CD14-positive monocyte (primary cell): ENCODE data around the gene EIF4E1B. TPM values are rescaled to one million over a fixed set of nuclear protein-coding genes. Genes with fewer than 3 reads are reported as not detected.

ENCODE experiments used
- DNase-seq, 3 donors: peaks; one replicate each; pipeline ENCODE4 v3.0.0-alpha.2; 2011 to 2022
- H2AFZ ChIP-seq: 2 replicates; pipeline ENCODE4 v1.6.0; 2012; ENCODE audit warnings: mild to moderate bottlenecking, low read depth, low read length, inconsistent platforms; ENCODE audit not compliant: insufficient read depth, poor library complexity, severe bottlenecking
- H3K27ac ChIP-seq, 2 donors: 1 replicate in 1 of 2; 2 replicates in 1 of 2; pipeline ENCODE4 v1.5.1; 2012 to 2013; ENCODE audit warnings: low read length in 2 of 2, control low read depth in 1 of 2, inconsistent platforms in 1 of 2, low read depth in 1 of 2, mild to moderate bottlenecking in 1 of 2
- H3K27me3 ChIP-seq, 2 donors: one replicate each; pipeline versions ENCODE4 v1.6.0 to v1.6.1; 2011 to 2013; ENCODE audit warnings: low read length in 2 of 2; ENCODE audit not compliant: control insufficient read depth in 2 of 2, insufficient read depth in 2 of 2
- H3K36me3 ChIP-seq, 2 donors: replicated peaks in 1 of 2; 1 replicate in 1 of 2; 2 replicates in 1 of 2; pipeline versions ENCODE4 v1.5.1 to v1.6.1; 2012 to 2013; ENCODE audit warnings: low read length in 2 of 2, control low read depth in 1 of 2, inconsistent platforms in 1 of 2, mild to moderate bottlenecking in 1 of 2; ENCODE audit not compliant: insufficient read depth in 2 of 2, control insufficient read depth in 1 of 2
- H3K4me1 ChIP-seq, 2 donors: 1 replicate in 1 of 2; 2 replicates in 1 of 2; pipeline versions ENCODE4 v1.5.1 to v1.6.1; 2012 to 2013; ENCODE audit warnings: low read length in 2 of 2, control low read depth in 1 of 2, inconsistent platforms in 1 of 2, mild to moderate bottlenecking in 1 of 2, moderate library complexity in 1 of 2; ENCODE audit not compliant: insufficient read depth in 2 of 2, control insufficient read depth in 1 of 2
- H3K4me2 ChIP-seq: replicated peaks from 2 replicates; pipeline ENCODE3; 2012; ENCODE audit warnings: low read length, moderate library complexity, mild to moderate bottlenecking; ENCODE audit not compliant: poor library complexity, severe bottlenecking; ENCODE audit errors: extremely low read depth
- H3K4me3 ChIP-seq, 3 experiments: fragments of 200-600 bp in 1 of 3; sonication (generic) in 1 of 3; replicated peaks in 1 of 3; 1 replicate in 2 of 3; 2 replicates in 1 of 3; pipeline ENCODE4 v1.5.1; 2011 to 2013; ENCODE audit warnings: low read length in 3 of 3, mild to moderate bottlenecking in 3 of 3, control low read depth in 2 of 3, low read depth in 2 of 3, inconsistent platforms in 1 of 3, moderate library complexity in 1 of 3
- H3K79me2 ChIP-seq: 2 replicates; pipeline ENCODE4 v1.6.0; 2012; ENCODE audit warnings: mild to moderate bottlenecking, control low read depth, inconsistent platforms, low read length, moderate library complexity; ENCODE audit not compliant: insufficient read depth
- H3K9ac ChIP-seq: 2 replicates; pipeline ENCODE4 v1.6.0; 2017; ENCODE audit warnings: low read length, mild to moderate bottlenecking; ENCODE audit not compliant: insufficient read depth, poor library complexity, severe bottlenecking
- H3K9me3 ChIP-seq, 2 donors: replicated peaks in 1 of 2; 1 replicate in 1 of 2; 2 replicates in 1 of 2; pipeline versions ENCODE4 v1.5.1 to v1.6.1; 2012 to 2013; ENCODE audit warnings: low read length in 2 of 2, control low read depth in 1 of 2; ENCODE audit not compliant: control insufficient read depth in 1 of 2, insufficient read depth in 1 of 2
- H4K20me1 ChIP-seq: 2 replicates; pipeline ENCODE4 v1.6.0; 2012; ENCODE audit warnings: mild to moderate bottlenecking, low read length, control low read depth, moderate library complexity; ENCODE audit not compliant: insufficient read depth
- H3K27ac Mint-ChIP-seq, 7 donors: one replicate each; pipeline ENCODE4 v1.8.0; 2020; ENCODE audit warnings: mild to moderate bottlenecking in 7 of 7, mixed read lengths in 7 of 7, moderate library complexity in 6 of 7, inconsistent platforms in 2 of 7
- H3K27me3 Mint-ChIP-seq, 3 donors: one replicate each; pipeline ENCODE4 v1.8.0; 2021 to 2022; ENCODE audit warnings: low read depth in 3 of 3, mild to moderate bottlenecking in 3 of 3, mixed read lengths in 3 of 3, moderate library complexity in 3 of 3, inconsistent platforms in 1 of 3
- H3K36me3 Mint-ChIP-seq, 2 donors: one replicate each; pipeline ENCODE4 v1.8.0; 2020; ENCODE audit warnings: mixed read lengths in 2 of 2, inconsistent platforms in 1 of 2, mild to moderate bottlenecking in 1 of 2
- H3K4me1 Mint-ChIP-seq: one replicate; pipeline ENCODE4 v1.8.0; 2020; ENCODE audit warnings: mild to moderate bottlenecking, mixed read lengths
- H3K4me3 Mint-ChIP-seq, 2 donors: one replicate each; pipeline ENCODE4 v1.8.0; 2020; ENCODE audit warnings: mild to moderate bottlenecking in 2 of 2, mixed read lengths in 2 of 2, moderate library complexity in 1 of 2
- H3K9me3 Mint-ChIP-seq, 7 donors: one replicate each; pipeline ENCODE4 v1.8.0; 2020 to 2022; ENCODE audit warnings: mixed read lengths in 7 of 7, mild to moderate bottlenecking in 6 of 7, moderate library complexity in 6 of 7, inconsistent platforms in 2 of 7
- WGBS: methylation state at CpG from one replicate; pipeline ENCODE4 v1.1.5; 2013; ENCODE audit warnings: missing lambda C conversion rate; ENCODE audit not compliant: insufficient coverage; 5-methylcytosine and 5-hydroxymethylcytosine counted together
- intact Hi-C, 2 donors: fragments of 100-400 bp; cut with micrococcal nuclease; formaldehyde crosslinking; loops; one replicate each; pipeline versions ENCODE4 v1.15.0 to v1.15.1; 2023
- polyA plus RNA-seq, 3 donors: library from polyadenylated mRNA; depleted of rRNA in 1 of 3; unstranded in 2 of 3; stranded (reverse) in 1 of 3; fragments of 300-500 nt in 2 of 3; fragments of >200 nt in 1 of 3; fragmentation: Illumina TruSeq in 2 of 3; gene quantifications; 1 replicate in 2 of 3; 2 replicates in 1 of 3; pipeline ENCODE4 v1.2.3, GENCODE V29; 2012 to 2021
- TF ChIP-seq, protein P1 (sequence below): fragments of 200-600 bp; IDR thresholded peaks from one replicate; pipeline ENCODE4 v1.8.0; 2022; ENCODE audit warnings: antibody characterized with exemption, mild to moderate bottlenecking

EIF4E1B gene
- polyA plus RNA-seq, 3 donors, result not detected

DNA sequence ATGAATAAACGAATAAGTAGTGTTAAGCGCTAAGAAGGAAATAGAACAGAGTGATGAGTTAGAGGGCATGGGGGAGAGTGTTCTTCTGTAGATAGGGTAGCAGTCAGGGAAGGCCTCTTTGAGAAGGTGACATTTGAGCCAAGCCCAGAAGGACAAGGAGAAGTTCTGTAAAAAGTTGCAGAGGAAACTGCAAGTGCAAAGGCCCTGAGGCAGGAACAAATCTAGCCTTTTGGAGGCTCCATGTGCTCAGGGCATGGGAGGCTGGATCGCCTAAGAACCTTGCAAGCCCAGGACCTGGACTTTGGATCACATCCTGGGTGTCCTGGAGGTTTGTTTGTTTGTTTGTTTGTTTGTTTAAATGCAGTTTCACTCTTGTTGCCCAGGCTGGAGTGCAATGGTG is 8.0 kb downstream of the EIF4E1B start:
- no peak overlapping the region for H3K4me2 ChIP-seq
- WGBS, result 90% methylated on average over 3 of the region's 3 CpGs
- intact Hi-C loops, result no loop called here
- H4K20me1 ChIP-seq, result no peaks in the 10 kb centered on the region
- Mint-ChIP-seq H3K27ac (no peak overlapping the region), H3K36me3 (no peaks in the 10 kb centered on the region), H3K4me1 (peaks cover 4% of the 10 kb centered on the region), H3K9me3 (peaks cover 0 to 10% (median 5%) of the 10 kb centered on the region in 7 donors), H3K27me3 (peaks cover 21 to 32% (median 24%) of the 10 kb centered on the region in 3 donors), H3K4me3 (no peak overlapping the region)
- no peaks in the 10 kb centered on the region for H3K36me3 ChIP-seq
- H3K9me3 ChIP-seq, result no peaks in the 10 kb centered on the region
- H3K4me1 ChIP-seq, result no peaks in the 10 kb centered on the region
- no peaks in the 10 kb centered on the region for H3K79me2 ChIP-seq
- TF ChIP-seq, protein P1, sequence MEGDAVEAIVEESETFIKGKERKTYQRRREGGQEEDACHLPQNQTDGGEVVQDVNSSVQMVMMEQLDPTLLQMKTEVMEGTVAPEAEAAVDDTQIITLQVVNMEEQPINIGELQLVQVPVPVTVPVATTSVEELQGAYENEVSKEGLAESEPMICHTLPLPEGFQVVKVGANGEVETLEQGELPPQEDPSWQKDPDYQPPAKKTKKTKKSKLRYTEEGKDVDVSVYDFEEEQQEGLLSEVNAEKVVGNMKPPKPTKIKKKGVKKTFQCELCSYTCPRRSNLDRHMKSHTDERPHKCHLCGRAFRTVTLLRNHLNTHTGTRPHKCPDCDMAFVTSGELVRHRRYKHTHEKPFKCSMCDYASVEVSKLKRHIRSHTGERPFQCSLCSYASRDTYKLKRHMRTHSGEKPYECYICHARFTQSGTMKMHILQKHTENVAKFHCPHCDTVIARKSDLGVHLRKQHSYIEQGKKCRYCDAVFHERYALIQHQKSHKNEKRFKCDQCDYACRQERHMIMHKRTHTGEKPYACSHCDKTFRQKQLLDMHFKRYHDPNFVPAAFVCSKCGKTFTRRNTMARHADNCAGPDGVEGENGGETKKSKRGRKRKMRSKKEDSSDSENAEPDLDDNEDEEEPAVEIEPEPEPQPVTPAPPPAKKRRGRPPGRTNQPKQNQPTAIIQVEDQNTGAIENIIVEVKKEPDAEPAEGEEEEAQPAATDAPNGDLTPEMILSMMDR, result no peak
- no peak overlapping the region for H3K9ac ChIP-seq
- no peak for DNase-seq
- no peak overlapping the region for H3K27ac ChIP-seq
- no peak overlapping the region for H2AFZ ChIP-seq
- peaks cover 7 to 14% of the 10 kb centered on the region in 2 donors for H3K27me3 ChIP-seq
- H3K4me3 ChIP-seq, result no peak overlapping the region

DNA sequence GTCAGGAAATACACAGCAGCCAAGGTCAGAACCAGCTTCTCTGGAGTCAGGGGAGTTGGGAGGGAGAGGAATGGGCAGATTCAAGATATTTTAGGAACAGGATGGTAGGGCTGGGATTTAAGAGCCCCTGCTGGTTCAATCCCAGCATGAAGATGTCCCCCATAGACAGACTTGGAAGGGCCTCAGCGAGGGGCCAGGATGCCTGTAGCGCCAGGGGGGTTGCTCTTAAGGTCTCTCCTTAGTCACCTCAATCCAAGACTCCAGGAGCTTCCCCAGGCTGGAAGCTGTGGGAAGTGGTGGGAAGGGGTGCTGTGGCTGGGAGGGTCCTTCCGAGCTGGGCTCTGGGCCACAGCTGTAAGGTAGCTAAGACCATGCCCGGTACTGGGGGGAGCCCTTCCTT is 8.7 kb downstream of the EIF4E1B start:
- no peak for DNase-seq
- H3K4me3 Mint-ChIP-seq, result no peak overlapping the region
- H3K27ac ChIP-seq, result no peak overlapping the region
- no peaks in the 10 kb centered on the region for H3K36me3 Mint-ChIP-seq
- no peaks in the 10 kb centered on the region for H3K4me1 ChIP-seq
- no peak overlapping the region for H2AFZ ChIP-seq
- H3K4me3 ChIP-seq, result no peak overlapping the region
- no peaks in the 10 kb centered on the region for H3K36me3 ChIP-seq
- H3K9me3 Mint-ChIP-seq, result peaks cover 0 to 10% (median 5%) of the 10 kb centered on the region in 7 donors
- intact Hi-C loops, result no loop called here
- 50% methylated on average over 1 of the region's 4 CpGs for WGBS
- H3K27me3 Mint-ChIP-seq, result peaks cover 13 to 24% (median 17%) of the 10 kb centered on the region in 3 donors
- H3K9me3 ChIP-seq, result no peaks in the 10 kb centered on the region
- no peak overlapping the region for H3K9ac ChIP-seq
- no peak overlapping the region for H3K4me2 ChIP-seq
- no peaks in the 10 kb centered on the region for H3K4me1 Mint-ChIP-seq
- TF ChIP-seq, protein P1, result no peak
- no peaks in the 10 kb centered on the region for H4K20me1 ChIP-seq
- H3K79me2 ChIP-seq, result no peaks in the 10 kb centered on the region
- H3K27ac Mint-ChIP-seq, result no peak overlapping the region
- peaks cover under 1 to 6% of the 10 kb centered on the region in 2 donors for H3K27me3 ChIP-seq
